Astrocyte of the cerebellum (primary cell): ENCODE data around the gene SUDS3.

Experiments
- DNase-seq: peaks from one replicate; pipeline ENCODE4 v3.0.0-alpha.2; 2011; ENCODE audit warnings: low read depth
- H3K4me3 ChIP-seq: 2 replicates; pipeline ENCODE4 v1.5.1; 2011; ENCODE audit warnings: mild to moderate bottlenecking, low read depth, low read length, moderate library complexity
- in situ Hi-C: cut with HindIII; loops from 2 replicates; pipeline ENCODE4 v1.10.0; 2017; ENCODE audit warnings: low sequenced_read_pairs
- TF ChIP-seq, protein P1 (sequence below): IDR thresholded peaks from 2 replicates; pipeline ENCODE4 v1.5.1; 2012; ENCODE audit warnings: low read length, low read depth, moderate library complexity, mild to moderate bottlenecking; ENCODE audit errors: missing control alignments

Gene SUDS3

DNA sequence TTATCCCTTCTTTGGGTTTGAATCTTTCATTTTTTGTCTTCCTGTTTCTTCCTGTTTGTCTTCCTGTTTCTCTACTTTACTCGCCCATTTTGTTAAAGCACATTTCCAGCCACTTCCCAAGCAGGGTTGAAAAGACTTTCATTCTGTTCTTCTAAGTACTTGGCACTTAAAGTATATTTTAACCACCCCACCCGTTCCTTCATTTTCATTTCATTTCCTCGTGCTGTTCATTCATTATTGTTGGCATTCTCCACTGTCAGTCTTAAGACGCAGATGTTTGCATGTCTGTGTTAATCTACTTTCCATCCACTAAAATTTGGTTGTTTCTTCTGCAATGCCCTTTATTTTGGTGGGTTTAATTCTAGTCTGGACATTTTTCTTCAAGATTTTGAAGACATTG is 49.0 kb downstream of the SUDS3 start:
- no peak for DNase-seq
- in situ Hi-C loops = no loop called here
- H3K4me3 ChIP-seq = no peak overlapping the region
- TF ChIP-seq, protein P1, sequence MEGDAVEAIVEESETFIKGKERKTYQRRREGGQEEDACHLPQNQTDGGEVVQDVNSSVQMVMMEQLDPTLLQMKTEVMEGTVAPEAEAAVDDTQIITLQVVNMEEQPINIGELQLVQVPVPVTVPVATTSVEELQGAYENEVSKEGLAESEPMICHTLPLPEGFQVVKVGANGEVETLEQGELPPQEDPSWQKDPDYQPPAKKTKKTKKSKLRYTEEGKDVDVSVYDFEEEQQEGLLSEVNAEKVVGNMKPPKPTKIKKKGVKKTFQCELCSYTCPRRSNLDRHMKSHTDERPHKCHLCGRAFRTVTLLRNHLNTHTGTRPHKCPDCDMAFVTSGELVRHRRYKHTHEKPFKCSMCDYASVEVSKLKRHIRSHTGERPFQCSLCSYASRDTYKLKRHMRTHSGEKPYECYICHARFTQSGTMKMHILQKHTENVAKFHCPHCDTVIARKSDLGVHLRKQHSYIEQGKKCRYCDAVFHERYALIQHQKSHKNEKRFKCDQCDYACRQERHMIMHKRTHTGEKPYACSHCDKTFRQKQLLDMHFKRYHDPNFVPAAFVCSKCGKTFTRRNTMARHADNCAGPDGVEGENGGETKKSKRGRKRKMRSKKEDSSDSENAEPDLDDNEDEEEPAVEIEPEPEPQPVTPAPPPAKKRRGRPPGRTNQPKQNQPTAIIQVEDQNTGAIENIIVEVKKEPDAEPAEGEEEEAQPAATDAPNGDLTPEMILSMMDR = no peak

GRCh38 chr12:118427819-118428218 is 51.5 kb downstream of the SUDS3 start:
- H3K4me3 ChIP-seq = no peak overlapping the region
- in situ Hi-C loops = no loop called here
- TF ChIP-seq, protein P1 = no peak
- no peak for DNase-seq

- no peak for DNase-seq
- in situ Hi-C loops = no loop called here
- TF ChIP-seq, protein P1 = no peak
- H3K4me3 ChIP-seq = no peak overlapping the region
These were observed 52.3 kb downstream of the SUDS3 start for GRCh38 chr12:118428643-118429042.

DNA sequence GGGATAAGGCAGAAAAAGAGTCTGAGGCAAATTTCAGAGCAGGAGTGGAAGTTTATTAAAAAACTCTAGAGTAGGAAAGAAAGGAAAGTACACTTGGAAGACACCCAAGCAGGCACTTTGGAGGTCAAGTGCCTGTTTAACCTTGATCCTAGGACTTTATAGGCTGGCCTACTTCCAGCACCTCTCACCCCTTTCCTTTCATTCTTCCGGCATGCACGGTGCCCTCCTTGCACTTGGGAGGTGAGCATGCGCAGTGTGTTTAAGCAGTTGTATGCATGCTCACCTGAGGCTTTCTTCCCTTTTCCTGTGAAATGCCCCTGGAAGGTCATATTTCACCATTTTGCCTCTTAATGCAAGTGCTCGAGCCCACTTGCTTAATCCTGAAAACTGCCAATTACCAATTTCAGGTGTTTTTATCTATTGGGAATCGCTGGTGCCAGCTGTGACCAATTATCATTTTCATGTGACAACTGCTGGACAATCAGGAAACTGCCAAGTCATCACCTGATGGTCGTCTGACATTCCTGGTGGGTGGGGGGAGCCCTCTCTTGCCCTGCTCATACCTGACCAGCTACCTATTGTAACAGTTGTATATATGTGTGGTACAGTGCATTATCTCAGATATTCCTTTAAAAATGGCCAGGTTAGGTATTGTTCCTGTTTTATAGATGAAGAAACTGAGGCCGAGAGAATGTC is 53.5 kb downstream of the SUDS3 start:
- TF ChIP-seq, protein P1 = no peak
- in situ Hi-C loops = no loop called here
- DNase-seq = no peak
- no peak overlapping the region for H3K4me3 ChIP-seq

GRCh38 chr12:118430516-118430915 is 54.2 kb downstream of the SUDS3 start:
- DNase-seq = no peak
- in situ Hi-C loops = no loop called here
- TF ChIP-seq, protein P1 = no peak

GRCh38 chr12:118432812-118433545 is 56.6 kb downstream of the SUDS3 start:
- in situ Hi-C loops = no loop called here
- TF ChIP-seq, protein P1 = no peak
- DNase-seq = no peak

More at GRCh38 chr12:118430516-118430915, 54.2 kb downstream of the SUDS3 start:
- no peak overlapping the region for H3K4me3 ChIP-seq

More at GRCh38 chr12:118432812-118433545, 56.6 kb downstream of the SUDS3 start:
- no peak overlapping the region for H3K4me3 ChIP-seq
